Endodermal cell (in vitro differentiated cells): ENCODE data around the gene CLIC3. TPM values are rescaled to one million over a fixed set of nuclear protein-coding genes. Genes with fewer than 3 reads are reported as not detected.

ENCODE experiments used
- DNase-seq: peaks from one replicate; pipeline ENCODE4 v3.0.0-alpha.2; 2017
- H3K27ac ChIP-seq: 2 replicates; pipeline ENCODE4 v1.5.1; 2013; ENCODE audit warnings: mild to moderate bottlenecking, low read depth, low read length, moderate library complexity
- H3K27me3 ChIP-seq: 2 replicates; pipeline ENCODE4 v1.6.1; 2013; ENCODE audit warnings: mild to moderate bottlenecking, low read length, moderate library complexity; ENCODE audit not compliant: insufficient read depth, control insufficient read depth, poor library complexity, severe bottlenecking
- H3K36me3 ChIP-seq: 2 replicates; pipeline ENCODE4 v1.7.0; 2013; ENCODE audit warnings: mild to moderate bottlenecking, low read length, moderate library complexity; ENCODE audit not compliant: control insufficient read depth, insufficient read depth
- H3K4me1 ChIP-seq: one replicate; pipeline ENCODE4 v1.7.0; 2013; ENCODE audit warnings: low read length; ENCODE audit not compliant: control insufficient read depth, insufficient read depth
- H3K4me3 ChIP-seq: 2 replicates; pipeline ENCODE4 v1.5.1; 2013; ENCODE audit warnings: mild to moderate bottlenecking, low read length, moderate library complexity
- H3K9ac ChIP-seq: 2 replicates; pipeline ENCODE4 v1.6.1; 2013; ENCODE audit warnings: mild to moderate bottlenecking, low read length, moderate library complexity; ENCODE audit not compliant: poor library complexity, severe bottlenecking; ENCODE audit errors: extremely low read depth
- H3K9me3 ChIP-seq: 2 replicates; pipeline ENCODE4 v1.6.1; 2013; ENCODE audit warnings: mild to moderate bottlenecking, low read length, moderate library complexity; ENCODE audit not compliant: control insufficient read depth
- H3K27ac Mint-ChIP-seq: 2 replicates; pipeline ENCODE4 v1.8.0; 2020; ENCODE audit warnings: mixed read lengths
- H3K27me3 Mint-ChIP-seq: 2 replicates; pipeline ENCODE4 v1.8.0; 2021; ENCODE audit warnings: mild to moderate bottlenecking, mixed read lengths; ENCODE audit not compliant: insufficient read depth
- H3K36me3 Mint-ChIP-seq: 2 replicates; pipeline ENCODE4 v1.8.0; 2020; ENCODE audit warnings: low read depth, mixed read lengths
- H3K4me1 Mint-ChIP-seq: 2 replicates; pipeline ENCODE4 v1.8.0; 2020; ENCODE audit warnings: mixed read lengths
- H3K4me3 Mint-ChIP-seq: 2 replicates; pipeline ENCODE4 v1.8.0; 2020; ENCODE audit warnings: mild to moderate bottlenecking, moderate library complexity, mixed read lengths
- H3K9me3 Mint-ChIP-seq: 2 replicates; pipeline ENCODE4 v1.8.0; 2020; ENCODE audit warnings: mild to moderate bottlenecking, mixed read lengths
- CTCF ChIP-seq: fragments of 200-600 bp; sonication (generic); conservative IDR thresholded peaks from 2 replicates; pipeline ENCODE4 v1.5.0; 2021; ENCODE audit warnings: antibody characterized with exemption, mild to moderate bottlenecking
- WGBS, 2 experiments: methylation state at CpG; one replicate each; pipeline versions ENCODE4 v1.1.5 to v1.1.7; 2013; ENCODE audit warnings: missing lambda C conversion rate in 2 of 2, mixed read lengths in 1 of 2; ENCODE audit not compliant: insufficient coverage in 1 of 2, insufficient read length in 1 of 2; 5-methylcytosine and 5-hydroxymethylcytosine counted together
- total RNA-seq, 2 donors: library from RNA; stranded (reverse); fragmentation: NEBNext Ultra II Directional in 1 of 2; extraction: Animal tissue kit (Norgen Biotek cat#: 25700) in 1 of 2; gene quantifications; 2 replicates in 1 of 2; 3 replicates in 1 of 2; pipeline ENCODE4 v1.2.1, GENCODE V29; 2021

CLIC3 gene
- total RNA-seq, 2 donors from 2014 or later, result 0.46 TPM; not detected in 1

DNA sequence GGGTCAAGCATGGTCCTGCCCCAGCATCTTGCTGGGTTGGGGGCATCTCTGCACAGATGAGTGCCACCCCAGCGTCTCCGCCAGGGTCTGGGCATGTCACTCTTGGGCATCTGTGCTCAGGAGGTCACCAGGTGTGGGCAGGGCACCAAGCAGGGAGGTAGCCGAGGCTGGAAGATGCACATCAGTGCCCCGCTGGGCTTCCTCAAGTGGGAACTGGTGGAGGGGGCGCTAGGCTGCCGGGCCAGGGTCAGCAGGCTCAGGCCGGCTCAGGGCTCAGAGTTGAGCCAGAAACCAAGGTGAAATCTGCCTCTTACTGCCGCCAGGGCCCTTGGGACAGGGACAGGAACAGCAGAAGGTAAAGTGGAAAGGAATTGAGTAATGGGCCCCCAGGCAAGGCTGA lies 39.6 kb upstream of the CLIC3 start:
- peaks cover 4% of the 10 kb centered on the region for H3K27me3 Mint-ChIP-seq
- Histone ChIP-seq H3K4me3 (no peak overlapping the region), H3K9me3 (no peaks in the 10 kb centered on the region), H3K27ac (no peak overlapping the region), H3K27me3 (peaks cover 3% of the 10 kb centered on the region), H3K4me1 (no peaks in the 10 kb centered on the region), H3K36me3 (peaks cover 10% of the 10 kb centered on the region), H3K9ac (no peak overlapping the region)
- peaks cover 12% of the 10 kb centered on the region for H3K36me3 Mint-ChIP-seq
- H3K4me3 Mint-ChIP-seq, result no peak overlapping the region
- no peak for TF ChIP-seq CTCF
- H3K4me1 Mint-ChIP-seq, result no peaks in the 10 kb centered on the region
- no peak overlapping the region for H3K27ac Mint-ChIP-seq
- WGBS, 2 experiments, result 89 to 96% methylated on average over 6 to 8 of the region's 8 CpGs
- no peaks in the 10 kb centered on the region for H3K9me3 Mint-ChIP-seq
- DNase-seq, result no peak

DNA sequence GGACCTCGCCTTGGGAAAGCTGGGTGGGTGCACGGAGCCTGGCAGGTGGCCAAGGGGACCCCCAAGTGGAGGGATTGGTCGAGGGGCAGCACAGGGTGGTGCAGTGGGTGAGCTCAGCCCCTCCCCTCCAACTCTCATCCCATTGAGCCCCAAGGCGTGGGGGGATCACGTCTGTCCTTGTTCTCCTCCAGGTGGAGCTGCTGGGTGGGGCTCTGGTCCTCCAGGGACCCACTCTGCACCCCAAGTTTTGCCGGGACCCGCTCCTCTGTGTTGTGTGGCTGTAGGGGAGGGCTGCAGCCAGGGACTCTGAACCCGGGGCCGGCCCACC lies 39.1 kb upstream of the CLIC3 start:
- no peak overlapping the region for H3K27ac Mint-ChIP-seq
- H3K4me3 Mint-ChIP-seq, result no peak overlapping the region
- no peak for TF ChIP-seq CTCF
- H3K27me3 Mint-ChIP-seq, result peaks cover 4% of the 10 kb centered on the region
- no peak for DNase-seq
- Histone ChIP-seq H3K9ac (no peak overlapping the region), H3K9me3 (no peaks in the 10 kb centered on the region), H3K4me3 (no peak overlapping the region), H3K4me1 (no peaks in the 10 kb centered on the region), H3K27ac (no peak overlapping the region), H3K36me3 (peaks cover 10% of the 10 kb centered on the region), H3K27me3 (peaks cover 3% of the 10 kb centered on the region)
- no peaks in the 10 kb centered on the region for H3K9me3 Mint-ChIP-seq
- H3K4me1 Mint-ChIP-seq, result no peaks in the 10 kb centered on the region
- peaks cover 12% of the 10 kb centered on the region for H3K36me3 Mint-ChIP-seq
- WGBS, 2 experiments, result 33 to 37% methylated on average over 5 to 9 of the region's 9 CpGs

GRCh38 chr9:137034709-137035506 lies 38.5 kb upstream of the CLIC3 start:
- no peak overlapping the region for H3K9ac ChIP-seq
- 43 to 46% methylated on average over 9 to 24 of the region's 24 CpGs for WGBS, 2 experiments
- peak; percentile 88 for TF ChIP-seq CTCF
- no peaks in the 10 kb centered on the region for H3K4me1 ChIP-seq
- no peak overlapping the region for H3K27ac Mint-ChIP-seq
- H3K27me3 Mint-ChIP-seq, result peaks cover 4% of the 10 kb centered on the region
- H3K4me3 ChIP-seq, result no peak overlapping the region
- peaks cover 3% of the 10 kb centered on the region for H3K27me3 ChIP-seq
- no peak overlapping the region for H3K27ac ChIP-seq
- no peaks in the 10 kb centered on the region for H3K4me1 Mint-ChIP-seq
- H3K36me3 ChIP-seq, result peaks cover 10% of the 10 kb centered on the region
- no peaks in the 10 kb centered on the region for H3K9me3 ChIP-seq
- H3K9me3 Mint-ChIP-seq, result no peaks in the 10 kb centered on the region
- H3K4me3 Mint-ChIP-seq, result no peak overlapping the region
- peak; percentile 95 for DNase-seq
- H3K36me3 Mint-ChIP-seq, result peaks cover 12% of the 10 kb centered on the region
